Transverse colon (tissue), 4 donors: ENCODE results near the gene APH1A. TPM values are rescaled to one million over a fixed set of nuclear protein-coding genes. Genes with fewer than 3 reads are reported as not detected.
A peak's percentile ranks its signal among the peaks of the same experiment; 100 is the strongest.
"Not testable (repeated sequence)": the region's sequence is repeated elsewhere in the genome, so short reads cannot be mapped to it uniquely, and the experiment has no call there.

Experiments used
- DNase-seq: peaks from one replicate; pipeline ENCODE4 v3.0.0-alpha.2; 2019
- H3K27ac ChIP-seq, 4 donors: fragments of 200-600 bp; sonication (generic); 2 replicates each; pipeline ENCODE4 v1.5.1; 2016 to 2018; ENCODE audit warnings: inconsistent platforms in 4 of 4
- H3K27me3 ChIP-seq: fragments of 200-600 bp; sonication (generic); 2 replicates; pipeline ENCODE4 v1.5.1; 2017; ENCODE audit warnings: inconsistent platforms
- H3K36me3 ChIP-seq, 4 donors: fragments of 200-600 bp; sonication (generic); 2 replicates each; pipeline ENCODE4 v1.5.1; 2017 to 2019; ENCODE audit warnings: inconsistent platforms in 4 of 4
- H3K4me1 ChIP-seq, 4 donors: fragments of 200-600 bp; sonication (generic); 2 replicates each; pipeline ENCODE4 v1.5.1; 2017 to 2020; ENCODE audit warnings: inconsistent platforms in 4 of 4
- H3K4me3 ChIP-seq, 4 donors: fragments of 200-600 bp; sonication (generic); 1 replicate in 1 of 4; 2 replicates in 3 of 4; pipeline versions ENCODE4 v1.5.1 to v1.6.1; 2017 to 2019; ENCODE audit warnings: inconsistent platforms in 4 of 4
- H3K9me3 ChIP-seq, 2 donors: fragments of 200-600 bp; sonication (generic); 2 replicates each; pipeline ENCODE4 v1.5.1; 2017 to 2019; ENCODE audit warnings: inconsistent platforms in 2 of 2
- EP300 ChIP-seq: sonication (generic); formaldehyde crosslinking; IDR thresholded peaks from one replicate; pipeline ENCODE4 v1.6.1; 2017; ENCODE audit warnings: antibody characterized with exemption, low read depth
- POLR2A ChIP-seq: fragments of 450-650 bp; IDR thresholded peaks from one replicate; pipeline ENCODE4 v1.6.1; 2016; ENCODE audit warnings: antibody characterized with exemption, mild to moderate bottlenecking, moderate library complexity
- POLR2AphosphoS5 ChIP-seq, 3 donors: sonication (generic); formaldehyde crosslinking; IDR thresholded peaks; one replicate each; pipeline ENCODE4 v1.6.1; 2016; ENCODE audit warnings: antibody characterized with exemption in 3 of 3
- WGBS, 2 donors: methylation state at CpG; one replicate each; pipeline ENCODE4 v1.1.5; 2018; ENCODE audit warnings: low coverage in 1 of 2; 5-methylcytosine and 5-hydroxymethylcytosine counted together
- in situ Hi-C, 4 donors: fragments of 200-750 bp; cut with MboI; loops; one replicate each; pipeline versions ENCODE4 v1.15.0 to v1.15.1; 2017; ENCODE audit warnings: low sequenced_read_pairs in 3 of 4, low pct_ligation_motif_present in 1 of 4, low pct_unique_long_range_greater_than_20kb in 1 of 4
- intact Hi-C: fragments of 100-400 bp; cut with DNase I; formaldehyde crosslinking; loops from one replicate; pipeline ENCODE4 v1.15.1; 2023; ENCODE audit warnings: low total_unique reads
- small RNA-seq, 4 donors: library from RNA; depleted of rRNA; stranded (forward); fragments of <200 nt; gene quantifications; one replicate each; pipeline ENCODE3, GENCODE V24; 2016
- total RNA-seq, 4 donors: library from RNA; depleted of rRNA; stranded (reverse); fragments of >200 nt; gene quantifications; one replicate each; pipeline ENCODE4 v1.1.0, GENCODE V29; 2016
- TF ChIP-seq, protein P1 (sequence below), 5 experiments: fragments of 200-600 bp in 3 of 5; fragments of 450-650 bp in 2 of 5; sonication (generic) in 3 of 5; IDR thresholded peaks; 1 replicate in 2 of 5; 2 replicates in 3 of 5; pipeline ENCODE4 v1.5.1; 2016 to 2017; ENCODE audit warnings: antibody characterized with exemption in 5 of 5, inconsistent platforms in 3 of 5, mild to moderate bottlenecking in 2 of 5, moderate library complexity in 1 of 5

The APH1A gene
- total RNA-seq, 4 donors from 2014 or later, result 86.8 to 162 (median 113) TPM

DNA sequence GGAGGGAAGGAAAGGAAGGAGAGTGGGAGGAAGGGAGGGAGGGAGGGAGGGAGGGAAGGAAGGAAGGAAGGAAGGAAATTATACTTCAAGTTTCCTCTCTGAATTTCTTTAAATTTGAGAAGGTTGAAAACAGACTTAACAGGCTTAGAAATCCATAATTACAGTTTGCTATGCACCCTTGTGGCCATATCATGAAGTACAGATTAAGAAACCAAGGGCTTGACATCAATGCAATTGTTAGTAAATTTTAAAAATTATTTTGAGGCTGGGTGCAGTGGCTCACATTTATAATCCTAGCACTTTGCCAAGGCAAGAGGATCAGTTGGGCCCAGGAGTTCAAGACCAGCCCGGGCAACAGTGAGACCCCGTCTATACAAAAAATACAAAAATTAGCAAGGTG lies 47.3 kb downstream of the APH1A start:
- intact Hi-C loops (no loop called here), in situ Hi-C loops (no loop called here)
- Histone ChIP-seq H3K4me3 (no peak overlapping the region), H3K4me1 (no peaks in the 10 kb centered on the region), H3K27me3 (no peaks in the 10 kb centered on the region), H3K36me3 (peaks cover 0 to 17% (median 7%) of the 10 kb centered on the region in 4 donors), H3K27ac (no peak overlapping the region), H3K9me3 (no peaks in the 10 kb centered on the region)
- 81% methylated on average over 2 of the region's 2 CpGs; no CpG with 5 or more reads in 1 of the 2 donors for WGBS, 2 donors
- TF ChIP-seq, protein P1, sequence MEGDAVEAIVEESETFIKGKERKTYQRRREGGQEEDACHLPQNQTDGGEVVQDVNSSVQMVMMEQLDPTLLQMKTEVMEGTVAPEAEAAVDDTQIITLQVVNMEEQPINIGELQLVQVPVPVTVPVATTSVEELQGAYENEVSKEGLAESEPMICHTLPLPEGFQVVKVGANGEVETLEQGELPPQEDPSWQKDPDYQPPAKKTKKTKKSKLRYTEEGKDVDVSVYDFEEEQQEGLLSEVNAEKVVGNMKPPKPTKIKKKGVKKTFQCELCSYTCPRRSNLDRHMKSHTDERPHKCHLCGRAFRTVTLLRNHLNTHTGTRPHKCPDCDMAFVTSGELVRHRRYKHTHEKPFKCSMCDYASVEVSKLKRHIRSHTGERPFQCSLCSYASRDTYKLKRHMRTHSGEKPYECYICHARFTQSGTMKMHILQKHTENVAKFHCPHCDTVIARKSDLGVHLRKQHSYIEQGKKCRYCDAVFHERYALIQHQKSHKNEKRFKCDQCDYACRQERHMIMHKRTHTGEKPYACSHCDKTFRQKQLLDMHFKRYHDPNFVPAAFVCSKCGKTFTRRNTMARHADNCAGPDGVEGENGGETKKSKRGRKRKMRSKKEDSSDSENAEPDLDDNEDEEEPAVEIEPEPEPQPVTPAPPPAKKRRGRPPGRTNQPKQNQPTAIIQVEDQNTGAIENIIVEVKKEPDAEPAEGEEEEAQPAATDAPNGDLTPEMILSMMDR (IDR thresholded peaks at IDR 0.05), result peak; percentile 29 to 45 (median 36)
- TF ChIP-seq POLR2AphosphoS5 (IDR thresholded peaks at IDR 0.05) (no peak), EP300 (no peak), POLR2A (no peak)
- DNase-seq, result no peak

- H3K27ac ChIP-seq, intact Hi-C loops, H3K27me3 ChIP-seq, H3K4me3 ChIP-seq, in situ Hi-C loops, DNase-seq, H3K36me3 ChIP-seq, H3K9me3 ChIP-seq: not testable (repeated sequence)
- peaks cover 0 to 11% (median 7%) of the 10 kb centered on the region in 4 donors for H3K4me1 ChIP-seq
- whole genome bisulfite sequencing, 2 donors, result 93 to 98% methylated on average over 5 to 6 of the region's 6 CpGs
Observed at GRCh38 chr1:150215855-150216254, 53.0 kb downstream of the APH1A start.

Small RNAs within 50 kb of the gene (small RNA-seq; reads per million reads assigned to genes)
- gene RNU2-17P, result 0 to 0.24 (median 0.16) reads per million in 4 donors

Other genes starting within 250 kb of the APH1A start
- gene VPS45, start 201.2 kb downstream of the APH1A start, total RNA-seq, result 10 to 100 TPM; 16.1 to 47.5 (median 34.7) TPM
- gene PLEKHO1, start 119.1 kb downstream of the APH1A start, total RNA-seq, result 10 to 100 TPM; 35.9 to 76.3 (median 49.7) TPM
- gene ANP32E, start 32.9 kb downstream of the APH1A start, total RNA-seq, result 10 to 100 TPM in 2 of 4 donors, 1 to 10 TPM in 2; 6.6 to 20.8 (median 10.8) TPM
- gene CA14, start 11.2 kb downstream of the APH1A start, total RNA-seq, result 1 to 10 TPM in 1 of 4 donors, under 1 TPM in 2, not detected in 1; 0.27 to 1.1 (median 0.48) TPM
- gene C1orf54, start 3.8 kb upstream of the APH1A start, total RNA-seq, result 10 to 100 TPM in 1 of 4 donors, 1 to 10 TPM in 2, not detected in 1; 4.4 to 11.1 (median 4.8) TPM
- gene CIART, start 13.5 kb upstream of the APH1A start, total RNA-seq, result 1 to 10 TPM in 3 of 4 donors, under 1 TPM in 1; 0.60 to 4.5 (median 1.5) TPM
- 10 to 100 TPM in 3 of 4 donors, 1 to 10 TPM in 1; 8.6 to 31.6 (median 25.7) TPM for gene MRPS21, start 24.8 kb upstream of the APH1A start, total RNA-seq
- 100 to 1,000 TPM in 1 of 4 donors, 10 to 100 TPM in 3; 55.3 to 126 (median 65.2) TPM for gene PRPF3, start 52.5 kb upstream of the APH1A start, total RNA-seq
- 10 to 100 TPM; 18.7 to 36.4 (median 26.1) TPM for gene RPRD2, start 95.1 kb upstream of the APH1A start, total RNA-seq
- gene TARS2, start 218.4 kb upstream of the APH1A start, total RNA-seq, result 10 to 100 TPM in 2 of 4 donors, 1 to 10 TPM in 2; 2.8 to 22.7 (median 9.0) TPM
- 1 to 10 TPM; 1.5 to 5.4 (median 3.3) TPM for gene ECM1, start 239.1 kb upstream of the APH1A start, total RNA-seq
- gene FALEC, start 246.7 kb upstream of the APH1A start, total RNA-seq, result not detected